Measurements from ENCODE around the gene TTC32.

DNA sequence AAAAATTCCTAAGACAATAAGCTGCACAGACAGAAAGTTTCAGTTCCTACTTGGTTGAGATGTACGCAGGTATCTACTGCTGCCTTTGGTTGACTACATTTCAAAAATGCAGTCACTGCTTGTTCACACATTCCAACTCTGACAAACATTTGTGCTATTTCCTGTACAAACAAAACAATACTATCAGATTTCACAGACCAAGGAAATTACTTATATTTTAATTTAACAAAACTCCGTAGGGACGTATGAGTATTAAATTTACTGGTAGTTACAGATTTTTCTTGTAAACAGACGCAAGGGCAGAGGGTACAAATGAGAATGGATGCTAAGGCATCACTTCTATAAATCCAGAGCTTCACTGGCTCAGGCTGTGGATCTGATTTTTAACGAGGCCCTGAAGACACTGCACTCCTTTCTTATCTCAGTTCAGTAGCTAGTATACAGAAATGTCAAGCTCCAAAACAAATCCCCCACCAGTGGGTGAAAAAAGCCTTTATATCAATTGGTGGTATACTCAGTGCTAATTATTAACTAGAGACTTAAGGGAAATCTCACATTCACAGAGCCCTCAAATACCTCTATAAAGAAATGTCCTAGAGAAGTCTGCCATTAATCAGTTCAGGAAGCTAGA, 31.7 kb upstream of the TTC32 start:
- TF ChIP-seq CTCF (IDR thresholded peaks at IDR 0.05) (no peak), AFF4 (CRISPR knock-in tag; IDR thresholded peaks at IDR 0.05; ENCODE audit: borderline replicate concordance) (no peak), ETV6 (CRISPR knock-in tag; IDR thresholded peaks at IDR 0.05) (no peak), ESRRA (CRISPR knock-in tag; IDR thresholded peaks at IDR 0.05; ENCODE audit: borderline replicate concordance) (no peak), ATF2 (CRISPR knock-in tag; IDR thresholded peaks at IDR 0.05; ENCODE audit: borderline replicate concordance, low read depth) (no peak), STAT6 (CRISPR knock-in tag; conservative IDR thresholded peaks at IDR 0.05; ENCODE audit: low read depth) (no peak), ZNF121 (CRISPR knock-in tag; IDR thresholded peaks at IDR 0.05) (no peak)
